GM19397 (cell line): ENCODE results near the gene TMEM225B.
"Not testable (repeated sequence)": the region's sequence is repeated elsewhere in the genome, so short reads cannot be mapped to it uniquely, and the experiment has no call there.

ENCODE experiments used
- ATAC-seq: cut with Tn5 transposase; IDR thresholded peaks from one replicate; pipeline ENCODE4 v1.9.1; 2021; ENCODE audit warnings: mild to moderate bottlenecking, moderate library complexity; ENCODE audit not compliant: unreplicated experiment

The TMEM225B gene

GRCh38 chr7:99653754-99654153, 55.7 kb downstream of the TMEM225B start:
- no peak for ATAC-seq

- ATAC-seq = not testable (repeated sequence)
These were observed 56.6 kb downstream of the TMEM225B start for GRCh38 chr7:99654626-99655025.

- ATAC-seq = not testable (repeated sequence)
These were observed 59.8 kb downstream of the TMEM225B start for GRCh38 chr7:99657879-99658278.
